Left ventricle myocardium inferior (tissue), 1 donor: ENCODE measurements around the gene NOL12. TPM values are rescaled to one million over a fixed set of nuclear protein-coding genes. Genes with fewer than 3 reads are reported as not detected.

Experiments
- total RNA-seq: library from RNA; stranded (reverse); fragmentation: NEBNext Ultra II Directional; extraction: Animal tissue kit (Norgen Biotek cat#: 25700); gene quantifications from one replicate; pipeline ENCODE4 v1.2.1, GENCODE V29; 2021
- donor health status: DM: no; HTN: yes; CAD: no; lungs with severe emphysema.

NOL12 gene
- total RNA-seq, 1 donor from 2014 or later, result 12.8 TPM

Other genes starting within 250 kb of the NOL12 start
- gene MFNG, start 200.0 kb upstream of the NOL12 start, total RNA-seq, result 11.8 TPM
- gene CARD10, start 166.9 kb upstream of the NOL12 start, total RNA-seq, result 9.0 TPM
- gene CDC42EP1, start 125.9 kb upstream of the NOL12 start, total RNA-seq, result 17.7 TPM
- gene LGALS2, start 106.3 kb upstream of the NOL12 start, total RNA-seq, result not detected
- gene GGA1, start 77.5 kb upstream of the NOL12 start, total RNA-seq, result 27.5 TPM
- 2.5 TPM for gene SH3BP1, start 46.7 kb upstream of the NOL12 start, total RNA-seq
- gene PDXP, start 27.6 kb upstream of the NOL12 start, total RNA-seq, result 23.9 TPM
- gene LGALS1, start 10.7 kb upstream of the NOL12 start, total RNA-seq, result 843 TPM
- gene TRIOBP, start 10.7 kb downstream of the NOL12 start, total RNA-seq, result 86.5 TPM
- 42.7 TPM for gene GCAT, start 121.6 kb downstream of the NOL12 start, total RNA-seq
- not detected for gene GALR3, start 137.0 kb downstream of the NOL12 start, total RNA-seq
- 19.4 TPM for gene ANKRD54, start 158.0 kb downstream of the NOL12 start, total RNA-seq
- gene EIF3L, start 163.1 kb downstream of the NOL12 start, total RNA-seq, result 379 TPM
- 14.8 TPM for gene MICALL1, start 220.0 kb downstream of the NOL12 start, total RNA-seq